ENCODE measurements around the gene SMARCD3.

SMARCD3 gene

DNA sequence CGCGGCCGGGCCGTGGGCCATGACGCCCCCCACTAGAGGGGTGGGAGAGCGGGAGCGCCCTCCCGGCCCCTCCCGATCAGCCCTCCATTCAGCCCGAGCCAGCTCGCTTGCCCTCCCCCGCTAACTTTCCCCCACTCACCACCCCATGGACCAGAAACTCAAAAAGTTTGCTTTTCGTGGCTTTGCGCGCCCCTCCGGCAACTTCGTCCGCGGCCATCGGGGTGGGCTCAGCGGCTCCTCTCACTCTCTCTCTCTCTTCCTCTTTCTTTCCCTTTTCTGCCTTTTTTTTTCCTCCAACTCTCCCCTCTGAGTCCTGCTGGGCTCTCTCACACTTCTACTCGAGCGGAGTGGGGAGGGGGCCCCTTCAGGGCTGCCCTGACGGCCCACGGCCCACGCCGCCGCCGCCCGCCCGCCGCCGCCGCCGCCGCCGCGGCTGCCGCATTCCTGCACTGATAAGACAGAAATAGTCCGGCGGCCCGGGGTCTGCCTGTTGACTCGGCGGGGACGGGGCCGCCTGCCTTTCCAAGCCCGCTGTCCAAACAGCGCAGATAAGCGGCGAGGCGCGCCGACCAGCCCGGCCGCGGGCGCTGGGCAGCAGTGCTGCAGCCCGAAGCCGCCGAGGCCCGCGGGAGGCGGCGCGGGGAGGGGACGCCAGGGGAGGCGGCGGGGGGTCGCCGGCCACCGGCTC lies at the start of gene SMARCD3:
TSS of gene SMARCD3 (minus strand) at position 349 of the 688 bp plus-strand sequence. CDS start at position 217, 132 bp downstream.
- DNase-seq (ENCODE audit: insufficient read length, low spot score) (no peak), FAIRE-seq (no peak)
- TF ChIP-seq POLR2A (IDR thresholded peaks at IDR 0.05; ENCODE audit: low read depth, low read length): no peak

GRCh38 chr7:151296202-151296992 lies 47.9 kb upstream of the SMARCD3 start:
- no peak for TF ChIP-seq POLR2A (IDR thresholded peaks at IDR 0.05; ENCODE audit: low read depth, low read length)
- DNase-seq (ENCODE audit: insufficient read length, low spot score): no peak
- no peak for FAIRE-seq

DNA sequence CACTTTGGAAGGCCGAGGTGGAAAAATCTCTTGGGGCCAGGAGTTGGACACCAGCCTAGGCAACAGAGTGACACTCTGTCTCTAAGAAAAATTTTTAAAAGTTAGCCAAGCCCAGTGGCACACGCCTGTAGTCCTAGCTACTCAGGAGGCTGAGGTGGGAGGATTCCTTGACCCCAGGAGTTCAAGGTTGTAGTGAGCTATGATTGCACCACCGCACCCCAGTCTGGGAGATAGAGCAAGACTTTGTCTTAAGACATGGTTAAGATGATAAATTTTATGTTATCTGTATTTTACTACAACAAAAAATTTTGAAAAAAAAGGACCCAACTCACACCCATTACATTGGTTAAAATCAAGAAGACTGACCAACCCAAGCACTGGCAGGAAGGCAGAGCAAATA lies 44.4 kb upstream of the SMARCD3 start:
- DNase-seq (ENCODE audit: insufficient read length, low spot score) (no peak), FAIRE-seq (no peak)
- no peak for TF ChIP-seq POLR2A (IDR thresholded peaks at IDR 0.05; ENCODE audit: low read depth, low read length)

DNA sequence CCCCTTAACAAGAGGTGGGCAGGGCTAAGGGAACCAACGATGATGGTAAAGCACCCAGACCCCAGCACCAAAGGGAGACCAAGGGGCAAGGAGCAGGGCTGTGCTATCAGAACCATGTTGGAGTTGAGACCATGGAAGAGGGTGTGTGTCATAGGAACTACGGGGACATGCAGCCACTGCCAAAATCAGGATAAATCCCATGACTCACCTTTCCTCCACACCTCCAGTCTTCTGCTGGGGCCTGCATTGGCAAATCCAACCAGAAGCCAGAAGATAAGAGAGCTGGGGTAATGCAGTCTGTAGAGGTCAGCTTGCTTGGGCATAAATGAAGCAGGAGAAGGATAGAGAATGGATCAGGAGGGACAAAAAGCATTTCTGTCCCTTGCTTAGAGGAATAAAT lies 42.7 kb upstream of the SMARCD3 start:
- FAIRE-seq (no peak), DNase-seq (ENCODE audit: insufficient read length, low spot score) (no peak)
- no peak for TF ChIP-seq POLR2A (IDR thresholded peaks at IDR 0.05; ENCODE audit: low read depth, low read length)

DNA sequence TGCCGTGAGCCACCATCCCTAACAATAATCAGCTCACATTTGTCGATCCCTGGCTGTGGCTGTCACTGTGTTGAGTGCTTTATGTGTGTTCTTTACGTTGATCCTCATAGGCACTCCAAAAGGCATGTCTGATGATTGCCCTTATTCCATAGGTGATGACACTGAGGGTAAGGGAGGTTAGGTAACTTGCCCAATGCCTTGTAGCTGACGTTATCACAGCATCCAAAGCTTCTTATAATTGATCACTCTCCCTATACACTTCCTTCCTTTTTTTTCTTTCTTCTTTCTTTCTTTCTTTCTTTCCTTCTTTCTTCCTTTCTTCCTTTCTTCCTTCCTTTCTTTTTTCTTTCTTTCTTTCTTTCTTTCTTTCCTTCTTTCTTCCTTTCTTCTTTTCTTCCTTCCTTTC lies 41.9 kb upstream of the SMARCD3 start:
- DNase-seq (ENCODE audit: insufficient read length, low spot score) (no peak), FAIRE-seq (no peak)
- no peak for TF ChIP-seq POLR2A (IDR thresholded peaks at IDR 0.05; ENCODE audit: low read depth, low read length)

- DNase-seq (ENCODE audit: insufficient read length, low spot score) (no peak), FAIRE-seq (no peak)
- no peak for TF ChIP-seq POLR2A (IDR thresholded peaks at IDR 0.05; ENCODE audit: low read depth, low read length)
Observed at GRCh38 chr7:151289891-151290290, 41.4 kb upstream of the SMARCD3 start.

GRCh38 chr7:151286148-151286547 lies 37.7 kb upstream of the SMARCD3 start:
- FAIRE-seq (no peak), DNase-seq (ENCODE audit: insufficient read length, low spot score) (no peak)
- no peak for TF ChIP-seq POLR2A (IDR thresholded peaks at IDR 0.05; ENCODE audit: low read depth, low read length)

- no peak for DNase-seq (ENCODE audit: insufficient read length, low spot score)
- TF ChIP-seq POLR2A (IDR thresholded peaks at IDR 0.05; ENCODE audit: low read depth, low read length): no peak
- FAIRE-seq: no peak
Observed at GRCh38 chr7:151283302-151283701, 34.8 kb upstream of the SMARCD3 start.

DNA sequence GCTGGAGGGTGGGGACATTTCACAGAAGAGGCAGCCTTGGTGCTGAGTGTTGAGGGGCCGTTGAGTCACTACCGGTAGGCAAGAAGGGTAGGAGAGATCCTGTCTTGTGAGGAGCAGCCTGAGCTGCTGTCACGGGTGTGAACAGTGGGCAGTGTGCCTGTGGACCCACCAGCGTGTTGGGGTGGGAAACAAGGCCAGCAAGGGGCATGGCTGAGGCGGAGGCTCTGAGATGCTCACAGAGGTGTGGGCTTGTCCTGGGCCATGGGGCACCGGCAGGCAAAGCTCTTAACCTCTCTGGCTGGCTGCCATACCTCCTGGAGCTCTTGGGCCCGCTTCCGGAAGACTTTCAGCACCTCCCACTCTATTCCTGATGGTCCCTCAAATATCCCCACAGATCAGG lies 33.6 kb upstream of the SMARCD3 start:
- DNase-seq (ENCODE audit: insufficient read length, low spot score) (no peak), FAIRE-seq (no peak)
- no peak for TF ChIP-seq POLR2A (IDR thresholded peaks at IDR 0.05; ENCODE audit: low read depth, low read length)

DNA sequence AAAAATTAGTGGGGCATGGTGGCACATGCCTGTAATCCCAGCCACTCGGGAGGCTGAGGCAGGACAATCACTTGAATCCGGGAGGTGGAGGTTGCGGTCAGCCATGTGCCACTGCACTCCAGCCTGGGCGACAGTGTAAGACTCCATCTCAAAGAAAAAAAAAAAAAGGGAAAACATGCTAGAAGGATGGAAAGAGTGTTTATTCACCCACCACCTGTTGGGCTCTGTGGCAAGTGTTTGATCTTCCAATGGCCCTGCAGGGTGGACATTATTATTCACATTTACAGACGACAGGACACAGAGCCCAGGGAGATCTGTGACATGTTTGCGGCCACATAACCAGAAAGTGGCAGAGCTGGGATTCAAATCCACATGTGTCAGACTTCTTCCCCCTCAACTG lies 33.2 kb upstream of the SMARCD3 start:
- no peak for FAIRE-seq
- DNase-seq (ENCODE audit: insufficient read length, low spot score): no peak
- no peak for TF ChIP-seq POLR2A (IDR thresholded peaks at IDR 0.05; ENCODE audit: low read depth, low read length)

GRCh38 chr7:151280388-151281019 lies 32.0 kb upstream of the SMARCD3 start:
- FAIRE-seq (no peak), DNase-seq (ENCODE audit: insufficient read length, low spot score) (no peak)
- TF ChIP-seq POLR2A (IDR thresholded peaks at IDR 0.05; ENCODE audit: low read depth, low read length): no peak

- FAIRE-seq: no peak
- no peak for TF ChIP-seq POLR2A (IDR thresholded peaks at IDR 0.05; ENCODE audit: low read depth, low read length)
Observed at GRCh38 chr7:151279868-151280267, 31.4 kb upstream of the SMARCD3 start.

DNA sequence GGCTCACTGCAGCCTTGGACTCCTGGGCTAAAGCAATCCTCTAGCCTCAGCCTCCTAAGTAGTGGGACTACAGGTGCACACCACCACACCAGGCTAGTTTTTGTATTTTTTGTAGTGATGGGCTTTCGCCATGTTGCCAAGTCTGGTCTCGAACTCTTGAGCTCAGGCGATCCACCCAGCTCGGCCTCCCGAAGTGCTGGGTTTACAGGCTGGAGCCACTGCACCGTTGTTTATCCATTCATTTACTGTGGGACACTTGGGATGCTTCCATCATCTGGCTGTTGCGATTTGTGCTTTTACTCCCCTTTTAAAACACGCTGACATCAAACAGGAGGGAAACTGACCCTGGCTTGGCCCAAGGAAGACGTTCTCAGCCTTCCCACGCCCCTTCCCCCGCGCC lies 30.5 kb upstream of the SMARCD3 start:
- no peak for TF ChIP-seq POLR2A (IDR thresholded peaks at IDR 0.05; ENCODE audit: low read depth, low read length)
- FAIRE-seq (no peak), DNase-seq (ENCODE audit: insufficient read length, low spot score) (no peak)

More at GRCh38 chr7:151279868-151280267, 31.4 kb upstream of the SMARCD3 start:
- no peak for DNase-seq (ENCODE audit: insufficient read length, low spot score)

DNA sequence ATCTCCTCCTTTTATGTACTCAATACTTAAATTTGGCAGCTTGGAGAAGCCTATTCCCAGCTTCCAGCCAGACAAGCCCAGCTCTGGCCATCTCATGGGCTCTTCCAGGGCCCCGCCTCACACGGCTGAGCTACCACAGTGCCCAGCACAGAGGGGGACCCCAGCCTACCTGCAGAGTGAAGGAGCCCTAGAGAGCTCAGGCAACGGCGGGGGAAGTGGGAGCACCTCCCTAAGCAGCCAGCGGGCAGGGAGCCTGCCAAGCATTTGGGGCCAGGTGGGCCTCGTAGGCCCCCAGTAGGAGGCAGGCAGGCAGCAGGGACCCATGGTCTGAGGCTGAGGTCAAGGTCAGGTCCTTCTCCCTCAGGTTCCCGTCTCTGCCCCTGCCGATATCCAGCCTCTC lies 29.1 kb upstream of the SMARCD3 start:
- TF ChIP-seq POLR2A (IDR thresholded peaks at IDR 0.05; ENCODE audit: low read depth, low read length): no peak
- no peak for FAIRE-seq
- no peak for DNase-seq (ENCODE audit: insufficient read length, low spot score)
